ENCODE results near the gene NRG2.

NRG2 gene

DNA sequence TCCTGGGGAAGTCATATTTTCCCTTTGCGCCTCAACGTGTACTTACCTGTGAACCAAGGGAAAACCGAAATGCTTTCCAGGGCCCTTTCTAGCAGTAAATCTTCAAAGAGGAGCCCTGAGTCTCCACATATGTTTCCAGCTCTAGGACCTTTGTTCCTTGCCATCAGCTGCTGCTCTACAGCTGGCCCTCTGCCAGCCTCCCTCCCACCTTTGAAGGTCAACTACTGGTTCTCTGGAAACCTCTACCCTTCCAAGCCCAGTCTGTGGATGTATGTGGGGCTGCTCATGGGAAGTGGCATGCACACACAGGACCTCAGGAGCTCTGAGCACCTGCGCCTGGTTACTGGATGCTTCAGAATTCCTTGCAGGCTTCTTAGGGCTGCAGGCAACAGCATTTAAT lies 130.3 kb downstream of the NRG2 start:
- TF ChIP-seq TAF1 (IDR thresholded peaks at IDR 0.05; ENCODE audit: borderline replicate concordance, insufficient read depth, low read length) (no peak), POLR2AphosphoS5 (IDR thresholded peaks at IDR 0.05; ENCODE audit: low read depth, low read length) (no peak), FOXP2 (optimal IDR thresholded peaks at IDR 0.05; ENCODE audit: borderline replicate concordance, extremely low read depth, extremely low read length, insufficient read depth) (no peak), SIN3A (IDR thresholded peaks at IDR 0.05; ENCODE audit: borderline replicate concordance, insufficient read depth, low read length) (no peak)
- TF ChIP-seq, protein P1, sequence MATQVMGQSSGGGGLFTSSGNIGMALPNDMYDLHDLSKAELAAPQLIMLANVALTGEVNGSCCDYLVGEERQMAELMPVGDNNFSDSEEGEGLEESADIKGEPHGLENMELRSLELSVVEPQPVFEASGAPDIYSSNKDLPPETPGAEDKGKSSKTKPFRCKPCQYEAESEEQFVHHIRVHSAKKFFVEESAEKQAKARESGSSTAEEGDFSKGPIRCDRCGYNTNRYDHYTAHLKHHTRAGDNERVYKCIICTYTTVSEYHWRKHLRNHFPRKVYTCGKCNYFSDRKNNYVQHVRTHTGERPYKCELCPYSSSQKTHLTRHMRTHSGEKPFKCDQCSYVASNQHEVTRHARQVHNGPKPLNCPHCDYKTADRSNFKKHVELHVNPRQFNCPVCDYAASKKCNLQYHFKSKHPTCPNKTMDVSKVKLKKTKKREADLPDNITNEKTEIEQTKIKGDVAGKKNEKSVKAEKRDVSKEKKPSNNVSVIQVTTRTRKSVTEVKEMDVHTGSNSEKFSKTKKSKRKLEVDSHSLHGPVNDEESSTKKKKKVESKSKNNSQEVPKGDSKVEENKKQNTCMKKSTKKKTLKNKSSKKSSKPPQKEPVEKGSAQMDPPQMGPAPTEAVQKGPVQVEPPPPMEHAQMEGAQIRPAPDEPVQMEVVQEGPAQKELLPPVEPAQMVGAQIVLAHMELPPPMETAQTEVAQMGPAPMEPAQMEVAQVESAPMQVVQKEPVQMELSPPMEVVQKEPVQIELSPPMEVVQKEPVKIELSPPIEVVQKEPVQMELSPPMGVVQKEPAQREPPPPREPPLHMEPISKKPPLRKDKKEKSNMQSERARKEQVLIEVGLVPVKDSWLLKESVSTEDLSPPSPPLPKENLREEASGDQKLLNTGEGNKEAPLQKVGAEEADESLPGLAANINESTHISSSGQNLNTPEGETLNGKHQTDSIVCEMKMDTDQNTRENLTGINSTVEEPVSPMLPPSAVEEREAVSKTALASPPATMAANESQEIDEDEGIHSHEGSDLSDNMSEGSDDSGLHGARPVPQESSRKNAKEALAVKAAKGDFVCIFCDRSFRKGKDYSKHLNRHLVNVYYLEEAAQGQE (IDR thresholded peaks at IDR 0.05; ENCODE audit: insufficient read depth in 1 of 2, low read depth in 2 of 2, low read length in 2 of 2), result no peak

DNA sequence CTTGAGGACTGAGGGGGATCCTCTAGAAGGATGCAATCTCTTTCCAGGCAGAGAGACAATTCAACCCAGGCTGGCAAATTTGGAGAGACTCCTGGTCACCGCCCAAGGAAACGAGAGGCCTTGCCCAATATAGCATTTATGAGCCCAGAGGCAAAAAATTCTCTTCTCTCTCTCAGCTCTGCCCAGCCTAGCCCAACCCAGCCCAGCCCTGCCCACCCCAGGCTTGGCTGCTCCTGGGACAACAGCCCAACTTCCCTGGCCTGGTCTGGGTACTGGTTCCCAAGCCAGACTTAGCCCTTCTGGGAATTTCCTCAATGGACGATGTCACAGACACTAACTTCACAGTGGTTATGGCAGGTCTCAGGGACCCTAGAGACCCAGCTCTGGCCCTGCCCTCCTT lies 130.9 kb downstream of the NRG2 start:
- no peak for TF ChIP-seq POLR2AphosphoS5 (IDR thresholded peaks at IDR 0.05; ENCODE audit: low read depth, low read length)
- TF ChIP-seq SIN3A (IDR thresholded peaks at IDR 0.05; ENCODE audit: borderline replicate concordance, insufficient read depth, low read length), result no peak
- TF ChIP-seq, protein P1 (IDR thresholded peaks at IDR 0.05; ENCODE audit: insufficient read depth in 1 of 2, low read depth in 2 of 2, low read length in 2 of 2), result no peak
- TF ChIP-seq FOXP2 (optimal IDR thresholded peaks at IDR 0.05; ENCODE audit: borderline replicate concordance, extremely low read depth, extremely low read length, insufficient read depth), result no peak
- TF ChIP-seq TAF1 (IDR thresholded peaks at IDR 0.05; ENCODE audit: borderline replicate concordance, insufficient read depth, low read length), result no peak

DNA sequence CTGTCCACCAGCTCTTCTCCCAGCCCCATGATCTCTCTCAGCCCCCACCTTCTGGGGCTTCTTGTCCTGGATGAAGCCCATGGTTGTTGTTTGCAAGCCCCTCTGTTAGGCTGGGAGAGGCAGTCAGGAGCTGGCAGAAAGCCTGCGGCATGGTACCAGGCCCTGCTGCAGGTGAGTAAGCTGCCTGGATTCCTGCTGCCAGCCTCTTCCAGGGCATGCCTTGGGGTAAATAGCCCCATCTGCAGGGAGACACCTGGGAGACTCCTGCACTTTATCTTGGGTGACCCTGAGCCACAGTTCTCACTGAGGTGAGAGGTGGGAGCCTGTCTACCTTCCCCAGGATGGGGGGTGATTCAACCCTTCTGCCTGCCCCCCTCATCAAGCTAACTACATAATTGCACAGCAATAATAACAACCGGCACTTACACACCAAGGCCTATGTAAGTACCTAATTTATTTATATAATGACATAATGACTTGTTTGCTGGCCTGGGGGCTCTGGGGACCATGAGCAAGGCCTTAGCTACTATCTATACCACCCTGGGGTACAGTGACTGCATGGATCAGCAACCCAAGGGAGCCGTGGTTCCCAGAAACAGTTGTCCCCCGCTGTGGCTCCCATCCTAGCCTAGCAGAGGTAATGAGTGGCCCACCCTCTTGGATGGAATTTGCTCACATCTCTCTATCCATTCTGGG lies 131.5 kb downstream of the NRG2 start:
- TF ChIP-seq FOXP2 (optimal IDR thresholded peaks at IDR 0.05; ENCODE audit: borderline replicate concordance, extremely low read depth, extremely low read length, insufficient read depth) (no peak), POLR2AphosphoS5 (IDR thresholded peaks at IDR 0.05; ENCODE audit: low read depth, low read length) (no peak), SIN3A (IDR thresholded peaks at IDR 0.05; ENCODE audit: borderline replicate concordance, insufficient read depth, low read length) (no peak), TAF1 (IDR thresholded peaks at IDR 0.05; ENCODE audit: borderline replicate concordance, insufficient read depth, low read length) (no peak)
- TF ChIP-seq, protein P1 (IDR thresholded peaks at IDR 0.05; ENCODE audit: insufficient read depth in 1 of 2, low read depth in 2 of 2, low read length in 2 of 2), result no peak

DNA sequence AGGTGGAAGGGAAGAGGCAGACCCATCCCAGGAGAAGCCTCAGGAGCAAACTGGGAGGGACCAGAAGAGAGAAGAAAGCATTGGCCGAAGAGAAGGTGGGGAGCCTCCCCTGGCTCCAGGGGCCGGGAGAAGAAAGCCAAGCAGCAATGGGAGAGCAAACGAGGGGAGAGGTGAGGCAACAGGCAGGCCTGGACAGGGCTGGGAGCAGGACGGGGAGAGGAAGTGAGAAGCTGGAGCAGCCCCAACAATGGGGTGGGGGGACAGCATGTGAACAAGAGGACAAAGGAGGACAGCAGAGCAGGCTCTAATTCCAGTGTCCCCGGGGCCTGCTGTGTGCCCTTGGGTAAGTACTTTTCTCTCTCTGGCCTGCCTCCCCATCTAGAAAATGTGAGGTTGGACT lies 132.2 kb downstream of the NRG2 start:
- TF ChIP-seq POLR2AphosphoS5 (IDR thresholded peaks at IDR 0.05; ENCODE audit: low read depth, low read length) (no peak), TAF1 (IDR thresholded peaks at IDR 0.05; ENCODE audit: borderline replicate concordance, insufficient read depth, low read length) (no peak), SIN3A (IDR thresholded peaks at IDR 0.05; ENCODE audit: borderline replicate concordance, insufficient read depth, low read length) (no peak), FOXP2 (optimal IDR thresholded peaks at IDR 0.05; ENCODE audit: borderline replicate concordance, extremely low read depth, extremely low read length, insufficient read depth) (no peak)
- TF ChIP-seq, protein P1 (IDR thresholded peaks at IDR 0.05; ENCODE audit: insufficient read depth in 1 of 2, low read depth in 2 of 2, low read length in 2 of 2), result no peak

Measured in PFSK-1 (cell line).